Stomach (tissue), 4 donors: ENCODE measurements around the gene SLC30A10.

Source experiments
- EP300 ChIP-seq: sonication (generic); formaldehyde crosslinking; IDR thresholded peaks from one replicate; pipeline ENCODE4 v1.6.1; 2017; ENCODE audit warnings: antibody characterized with exemption
- POLR2A ChIP-seq, 4 donors: fragments of 450-650 bp; IDR thresholded peaks; one replicate each; pipeline ENCODE4 v1.6.1; 2016; ENCODE audit warnings: antibody characterized with exemption in 4 of 4, control low read depth in 2 of 4, mild to moderate bottlenecking in 1 of 4, moderate library complexity in 1 of 4
- POLR2AphosphoS5 ChIP-seq, 3 donors: sonication (generic); formaldehyde crosslinking; IDR thresholded peaks; one replicate each; pipeline ENCODE4 v1.6.1; 2016; ENCODE audit warnings: antibody characterized with exemption in 3 of 3
- TF ChIP-seq, protein P1 (sequence below), 7 experiments: fragments of 450-650 bp in 4 of 7; fragments of 200-600 bp in 3 of 7; sonication (generic) in 3 of 7; IDR thresholded peaks; one replicate each; pipeline ENCODE4 v1.5.1; 2016 to 2019; ENCODE audit warnings: antibody characterized with exemption in 7 of 7, control low read depth in 2 of 7, mild to moderate bottlenecking in 1 of 7

DNA sequence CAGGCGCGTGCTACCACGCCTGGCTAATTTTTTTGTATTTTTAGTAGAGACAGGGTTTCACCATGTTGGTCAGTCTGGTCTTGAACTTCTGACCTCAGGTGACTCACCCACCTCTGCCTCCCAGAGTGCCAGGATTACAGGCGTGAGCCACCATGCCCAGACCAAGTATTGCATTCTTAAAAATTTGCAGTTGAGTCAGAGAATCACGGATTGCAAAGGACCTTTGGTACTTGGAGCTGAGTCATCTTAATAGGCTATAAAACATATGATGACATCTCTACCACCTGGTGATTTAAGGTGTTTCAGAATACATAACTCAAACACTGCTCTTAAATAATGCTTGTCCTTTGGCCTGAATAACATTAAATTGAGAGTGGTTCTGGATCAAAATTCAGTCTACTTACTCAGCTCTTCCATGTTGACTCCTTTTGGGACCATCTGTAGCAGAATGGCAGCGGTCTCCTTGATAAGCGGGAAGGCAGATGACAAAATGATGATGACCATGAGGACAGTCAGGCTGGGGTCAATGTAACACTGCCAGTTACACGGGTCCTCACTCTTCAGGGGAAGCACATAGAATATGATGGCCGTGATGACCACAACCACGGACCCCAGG, 10.4 kb downstream of the SLC30A10 start:
- TF ChIP-seq, protein P1, sequence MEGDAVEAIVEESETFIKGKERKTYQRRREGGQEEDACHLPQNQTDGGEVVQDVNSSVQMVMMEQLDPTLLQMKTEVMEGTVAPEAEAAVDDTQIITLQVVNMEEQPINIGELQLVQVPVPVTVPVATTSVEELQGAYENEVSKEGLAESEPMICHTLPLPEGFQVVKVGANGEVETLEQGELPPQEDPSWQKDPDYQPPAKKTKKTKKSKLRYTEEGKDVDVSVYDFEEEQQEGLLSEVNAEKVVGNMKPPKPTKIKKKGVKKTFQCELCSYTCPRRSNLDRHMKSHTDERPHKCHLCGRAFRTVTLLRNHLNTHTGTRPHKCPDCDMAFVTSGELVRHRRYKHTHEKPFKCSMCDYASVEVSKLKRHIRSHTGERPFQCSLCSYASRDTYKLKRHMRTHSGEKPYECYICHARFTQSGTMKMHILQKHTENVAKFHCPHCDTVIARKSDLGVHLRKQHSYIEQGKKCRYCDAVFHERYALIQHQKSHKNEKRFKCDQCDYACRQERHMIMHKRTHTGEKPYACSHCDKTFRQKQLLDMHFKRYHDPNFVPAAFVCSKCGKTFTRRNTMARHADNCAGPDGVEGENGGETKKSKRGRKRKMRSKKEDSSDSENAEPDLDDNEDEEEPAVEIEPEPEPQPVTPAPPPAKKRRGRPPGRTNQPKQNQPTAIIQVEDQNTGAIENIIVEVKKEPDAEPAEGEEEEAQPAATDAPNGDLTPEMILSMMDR (IDR thresholded peaks at IDR 0.05) = no peak
- TF ChIP-seq POLR2A (IDR thresholded peaks at IDR 0.05) = no peak
- no peak for TF ChIP-seq POLR2AphosphoS5 (IDR thresholded peaks at IDR 0.05)
- no peak for TF ChIP-seq EP300
